HepG2 (cell line): Measurements from ENCODE around the gene KRT77.

Experiments
- CTCF ChIP-seq: sonication (generic); formaldehyde crosslinking; IDR thresholded peaks from 2 replicates; pipeline ENCODE4 v1.5.0; 2020; ENCODE audit warnings: mild to moderate bottlenecking, missing genetic modification reagents, moderate library complexity
- HINFP ChIP-seq: sonication (generic); formaldehyde crosslinking; IDR thresholded peaks from 2 replicates; pipeline ENCODE4 v1.4.0; 2020; ENCODE audit warnings: low read depth, mild to moderate bottlenecking, missing genetic modification reagents
- RNF219 ChIP-seq: sonication (generic); formaldehyde crosslinking; IDR thresholded peaks from 2 replicates; pipeline ENCODE4 v1.5.0; 2020; ENCODE audit warnings: mild to moderate bottlenecking, missing genetic modification reagents
- ZNF160 ChIP-seq: sonication (generic); formaldehyde crosslinking; IDR thresholded peaks from 2 replicates; pipeline ENCODE4 v1.8.0; 2022; ENCODE audit warnings: mild to moderate bottlenecking, inconsistent platforms, missing genetic modification reagents

- TF ChIP-seq ZNF160 (CRISPR knock-in tag) (no peak), CTCF (no peak), RNF219 (CRISPR knock-in tag) (no peak), HINFP (CRISPR knock-in tag) (no peak)
Measured at GRCh38 chr12:52661668-52662067, 41.7 kb downstream of the KRT77 start.
